H1 (cell line): ENCODE data around the gene VWA3B. TPM values are rescaled to one million over a fixed set of nuclear protein-coding genes. Genes with fewer than 3 reads are reported as not detected.
A peak's percentile ranks its signal among the peaks of the same experiment; 100 is the strongest.

ENCODE experiments used
- CTCF ChIA-PET: fragments of 300-600 bp; sonication (Branson Sonifier 250); formaldehyde crosslinking; loops from one replicate; lab custom pipeline; 2021; ENCODE audit not compliant: partially characterized antibody; lab: Charles Lee
- POLR2A ChIA-PET: fragments of 300-600 bp; sonication (Branson Sonifier 250); formaldehyde crosslinking; loops from one replicate; lab custom pipeline; 2021; ENCODE audit warnings: inconsistent platforms; ENCODE audit not compliant: partially characterized antibody; lab: Charles Lee
- DNase-seq, 2 experiments: peaks; one replicate each; pipeline versions ENCODE4 v3.0.0 to v3.0.0-alpha.2; 2010 to 2022; ENCODE audit warnings: low spot score in 2 of 2, low read depth in 1 of 2, mixed read lengths in 1 of 2
- FAIRE-seq: peaks from 2 replicates; lab custom pipeline; 2011; peaks lifted over from hg19 to GRCh38; lab: Jason Lieb, UNC
- H2AFZ ChIP-seq: 2 replicates; pipeline ENCODE4 v1.8.1; 2012; ENCODE audit warnings: low read length, inconsistent platforms
- H2AK5ac ChIP-seq: 2 replicates; pipeline ENCODE4 v1.6.1; 2013; ENCODE audit warnings: low read depth, low read length
- H2BK120ac ChIP-seq: replicated peaks from 2 replicates; pipeline ENCODE3; 2013; ENCODE audit warnings: low read depth, low read length, inconsistent platforms
- H2BK12ac ChIP-seq: 2 replicates; pipeline ENCODE4 v1.6.1; 2013; ENCODE audit warnings: low read depth, low read length
- H2BK15ac ChIP-seq: 2 replicates; pipeline ENCODE4 v1.6.1; 2013; ENCODE audit warnings: low read length
- H2BK20ac ChIP-seq: 2 replicates; pipeline ENCODE4 v1.6.1; 2013; ENCODE audit warnings: low read length
- H2BK5ac ChIP-seq: 2 replicates; pipeline ENCODE4 v1.6.1; 2013; ENCODE audit warnings: low read depth, low read length
- H3K14ac ChIP-seq: 2 replicates; pipeline ENCODE4 v1.6.1; 2013; ENCODE audit warnings: inconsistent platforms; ENCODE audit not compliant: insufficient read length
- H3K18ac ChIP-seq: 2 replicates; pipeline ENCODE4 v1.6.1; 2013; ENCODE audit warnings: low read length; ENCODE audit errors: extremely low read depth
- H3K23ac ChIP-seq: 2 replicates; pipeline ENCODE4 v1.6.1; 2013; ENCODE audit warnings: inconsistent platforms; ENCODE audit not compliant: insufficient read length
- H3K23me2 ChIP-seq: 2 replicates; pipeline ENCODE4 v1.6.1; 2013; ENCODE audit warnings: low read depth, low read length
- H3K27ac ChIP-seq: 2 replicates; pipeline ENCODE4 v1.6.1; 2011; ENCODE audit warnings: low read depth, low read length, inconsistent platforms
- H3K27me3 ChIP-seq, 4 experiments: replicated peaks in 1 of 4; 1 replicate in 1 of 4; 2 replicates in 3 of 4; pipeline versions ENCODE4 v1.6.1 to v1.8.1; 2011 to 2013; ENCODE audit warnings: low read length in 3 of 4, mild to moderate bottlenecking in 3 of 4, inconsistent platforms in 2 of 4, mixed read lengths in 2 of 4, moderate library complexity in 1 of 4; ENCODE audit not compliant: control insufficient read depth in 3 of 4, insufficient read depth in 3 of 4; ENCODE audit errors: extremely low read depth in 1 of 4
- H3K36me3 ChIP-seq, 4 experiments: 2 replicates each; pipeline versions ENCODE4 v1.6.1 to v1.8.1; 2011 to 2013; ENCODE audit warnings: mild to moderate bottlenecking in 4 of 4, low read length in 3 of 4, moderate library complexity in 2 of 4, control low read depth in 1 of 4, inconsistent platforms in 1 of 4; ENCODE audit not compliant: insufficient read depth in 4 of 4, control insufficient read depth in 2 of 4
- H3K4ac ChIP-seq: replicated peaks from 2 replicates; pipeline ENCODE3; 2013; ENCODE audit warnings: low read length, low read depth, mixed read lengths, inconsistent platforms; ENCODE audit not compliant: insufficient read length
- H3K4me1 ChIP-seq, 4 experiments: replicated peaks in 1 of 4; 1 replicate in 1 of 4; 2 replicates in 3 of 4; pipeline versions ENCODE4 v1.6.1 to v1.8.1; 2011 to 2013; ENCODE audit warnings: low read length in 3 of 4, inconsistent platforms in 2 of 4, mixed read lengths in 1 of 4; ENCODE audit not compliant: insufficient read depth in 4 of 4, control insufficient read depth in 3 of 4
- H3K4me2 ChIP-seq, 2 experiments: 2 replicates each; pipeline versions ENCODE4 v1.6.1 to v1.8.1; 2011 to 2013; ENCODE audit warnings: low read depth in 2 of 2, low read length in 2 of 2, control low read depth in 1 of 2, inconsistent platforms in 1 of 2, mild to moderate bottlenecking in 1 of 2; ENCODE audit not compliant: insufficient read depth in 1 of 2
- H3K4me3 ChIP-seq, 4 experiments: fragments of 200-600, 300-600 bp in 1 of 4; sonication (generic), shearing (Covaris generic), sonication (Bioruptor Twin) in 1 of 4; 2 replicates each; pipeline versions ENCODE4 v1.5.1 to v1.8.1; 2011 to 2016; ENCODE audit warnings: low read length in 4 of 4, low read depth in 3 of 4, control low read depth in 2 of 4, inconsistent platforms in 2 of 4, mild to moderate bottlenecking in 2 of 4, mixed read lengths in 1 of 4, moderate library complexity in 1 of 4; ENCODE audit not compliant: insufficient read depth in 2 of 4; ENCODE audit errors: extremely low read depth in 1 of 4
- H3K56ac ChIP-seq: replicated peaks from 2 replicates; pipeline ENCODE3; 2013; ENCODE audit warnings: low read depth, mild to moderate bottlenecking, mixed read lengths, low read length, inconsistent platforms; ENCODE audit not compliant: insufficient read length
- H3K79me1 ChIP-seq: 2 replicates; pipeline ENCODE4 v1.6.1; 2013; ENCODE audit warnings: low read depth, low read length, control low read depth
- H3K79me2 ChIP-seq, 2 experiments: 2 replicates each; pipeline versions ENCODE4 v1.6.1 to v1.8.1; 2012 to 2013; ENCODE audit warnings: low read length in 2 of 2, mild to moderate bottlenecking in 2 of 2, inconsistent platforms in 1 of 2; ENCODE audit not compliant: insufficient read depth in 2 of 2, control insufficient read depth in 1 of 2
- H3K9ac ChIP-seq, 4 experiments: replicated peaks in 1 of 4; 1 replicate in 1 of 4; 2 replicates in 3 of 4; pipeline versions ENCODE4 v1.6.1 to v1.8.1; 2011 to 2013; ENCODE audit warnings: low read depth in 3 of 4, low read length in 3 of 4, control low read depth in 2 of 4, mild to moderate bottlenecking in 2 of 4, moderate library complexity in 2 of 4, inconsistent platforms in 1 of 4; ENCODE audit errors: extremely low read depth in 1 of 4
- H3K9me3 ChIP-seq, 2 experiments: 2 replicates each; pipeline versions ENCODE4 v1.6.1 to v1.8.1; 2012 to 2013; ENCODE audit warnings: mild to moderate bottlenecking in 2 of 2, moderate library complexity in 2 of 2, control low read depth in 1 of 2, inconsistent platforms in 1 of 2, low read depth in 1 of 2, low read length in 1 of 2, mixed read lengths in 1 of 2; ENCODE audit not compliant: insufficient read depth in 2 of 2
- H4K20me1 ChIP-seq, 2 experiments: replicated peaks in 1 of 2; 2 replicates each; pipeline versions ENCODE3 to v1.8.1; 2011 to 2013; ENCODE audit warnings: inconsistent platforms in 2 of 2, low read length in 2 of 2, mild to moderate bottlenecking in 1 of 2; ENCODE audit not compliant: insufficient read depth in 2 of 2, control insufficient read depth in 1 of 2
- H4K5ac ChIP-seq: 2 replicates; pipeline ENCODE4 v1.6.1; 2013; ENCODE audit warnings: low read length, low read depth, mixed read lengths, inconsistent platforms; ENCODE audit not compliant: insufficient read length
- H4K8ac ChIP-seq: 2 replicates; pipeline ENCODE4 v1.8.0; 2013; ENCODE audit warnings: mild to moderate bottlenecking, moderate library complexity, low read length, inconsistent platforms; ENCODE audit not compliant: insufficient read depth; ENCODE audit errors: extremely low read depth
- H4K91ac ChIP-seq: replicated peaks from 2 replicates; pipeline ENCODE3; 2013; ENCODE audit warnings: low read length, mixed read lengths, inconsistent platforms; ENCODE audit not compliant: insufficient read length
- RAD21 ChIP-seq, 2 experiments: IDR thresholded peaks in 1 of 2; conservative IDR thresholded peaks in 1 of 2; 2 replicates each; pipeline ENCODE4 v1.6.1; 2011; ENCODE audit warnings: low read depth in 2 of 2, low read length in 2 of 2, improper control_type of control experiment in 1 of 2, inconsistent platforms in 1 of 2, mild to moderate bottlenecking in 1 of 2, moderate library complexity in 1 of 2
- SP1 ChIP-seq: IDR thresholded peaks from 2 replicates; pipeline ENCODE4 v1.6.1; 2011; ENCODE audit warnings: low read depth, low read length
- WGBS, 2 experiments: shearing (Covaris generic) in 1 of 2; methylation state at CpG; one replicate each; pipeline versions ENCODE4 v1.1.6 to v1.1.7; 2013 to 2015; ENCODE audit warnings: low lambda C conversion rate in 2 of 2, mixed read lengths in 2 of 2, inconsistent platforms in 1 of 2, low coverage in 1 of 2, missing lambda C conversion rate in 1 of 2; ENCODE audit not compliant: insufficient replicate concordance in 2 of 2, insufficient coverage in 1 of 2, insufficient read length in 1 of 2; ENCODE audit errors: extremely low coverage in 1 of 2, missing lambda C conversion rate in 1 of 2; 5-methylcytosine and 5-hydroxymethylcytosine counted together
- polyA plus RNA-seq, 7 experiments: library from polyadenylated mRNA; depleted of rRNA in 3 of 7; stranded (reverse) in 5 of 7; unstranded in 2 of 7; fragments of >200 nt in 5 of 7; fragments of 200-250 nt in 2 of 7; gene quantifications; 1 replicate in 5 of 7; 2 replicates in 1 of 7; 4 replicates in 1 of 7; pipeline versions ENCODE4 v1.2.1 to v1.2.3, GENCODE V29; 2011 to 2013; ENCODE audit warnings: missing spikeins in 2 of 7, mixed read lengths in 2 of 7
- total RNA-seq: library from RNA; stranded (reverse); fragmentation: NEBNext Ultra II Directional; extraction: Animal tissue kit (Norgen Biotek cat#: 25700); gene quantifications from 2 replicates; pipeline ENCODE4 v1.2.1, GENCODE V29; 2021

The VWA3B gene
- total and polyA plus RNA-seq, 2 of the 8 experiments (the other 6 are each of a cell fraction or from before 2014, with no cell fraction given): not detected

- no peak overlapping the region for H4K91ac ChIP-seq
- no peak overlapping the region for H3K4me2 ChIP-seq
- H3K23ac ChIP-seq: no peak overlapping the region
- FAIRE-seq (no peak), DNase-seq (no peak)
- no peak overlapping the region for H3K56ac ChIP-seq
- H3K23me2 ChIP-seq: peaks cover 9% of the 10 kb centered on the region; the same call in 1 of the 2 replicates
- H2BK15ac ChIP-seq: no peak overlapping the region
- no peak overlapping the region for H2BK12ac ChIP-seq
- H3K27ac ChIP-seq: no peak overlapping the region
- no peak overlapping the region for H3K18ac ChIP-seq
- no peaks in the 10 kb centered on the region for H3K9me3 ChIP-seq
- H3K4ac ChIP-seq: no peak overlapping the region
- no peak for TF ChIP-seq SP1
- 0 out of 4 replicates have a peak, but pooled peaks of 1 of the 2 experiments have one; percentile 2 for TF ChIP-seq RAD21 (IDR thresholded peaks at IDR 0.05 in 1 of 2, conservative IDR thresholded peaks at IDR 0.05 in 1 of 2; ENCODE audit: low read depth in 2 of 2, low read length in 2 of 2)
- no peak overlapping the region for H2BK120ac ChIP-seq
- H3K36me3 ChIP-seq: no peaks in the 10 kb centered on the region
- H3K4me3 ChIP-seq: no peak overlapping the region
- no peaks in the 10 kb centered on the region for H4K20me1 ChIP-seq
- H2AFZ ChIP-seq: no peak overlapping the region
- no peaks in the 10 kb centered on the region for H3K79me2 ChIP-seq
- peaks cover 9 to 26% (median 23%) of the 10 kb centered on the region in 4 experiments for H3K27me3 ChIP-seq
- no peak overlapping the region for H2BK5ac ChIP-seq
- 87% methylated on average over 5 of the region's 5 CpGs; no CpG with 5 or more reads in 1 of the 2 experiments for WGBS, 2 experiments
- H2BK20ac ChIP-seq: no peak overlapping the region
- CTCF ChIA-PET: interaction anchor here (0.8 to 1.2 kb wide), 4 partner anchors 11 to 281 kb away, joined by 3 to 4 read pairs (median 4); no protein-coding TSS in a partner anchor
- no peaks in the 10 kb centered on the region for H3K79me1 ChIP-seq
- H3K14ac ChIP-seq: no peak overlapping the region
- H3K9ac ChIP-seq: no peak overlapping the region
- peaks cover 0 to 4% (median under 1%) of the 10 kb centered on the region in 4 experiments; a peak in 1 of 7 replicates for H3K4me1 ChIP-seq
- no peak overlapping the region for H4K8ac ChIP-seq
- no peak overlapping the region for H4K5ac ChIP-seq
- no peak overlapping the region for H2AK5ac ChIP-seq
- POLR2A ChIA-PET: no interaction called here
Measured at GRCh38 chr2:98088261-98088660, 1.3 kb downstream of the VWA3B start.
